HG03378 (cell line): Measurements from ENCODE around the gene DRG1.
"Not testable (repeated sequence)": the region's sequence is repeated elsewhere in the genome, so short reads cannot be mapped to it uniquely, and the experiment has no call there.

Experiments
- ATAC-seq: cut with Tn5 transposase; IDR thresholded peaks from one replicate; pipeline ENCODE4 v1.9.1; 2021; ENCODE audit warnings: mild to moderate bottlenecking, moderate library complexity; ENCODE audit not compliant: unreplicated experiment

The DRG1 gene

GRCh38 chr22:31441652-31442051 is 42.2 kb downstream of the DRG1 start:
- ATAC-seq, result no peak

DNA sequence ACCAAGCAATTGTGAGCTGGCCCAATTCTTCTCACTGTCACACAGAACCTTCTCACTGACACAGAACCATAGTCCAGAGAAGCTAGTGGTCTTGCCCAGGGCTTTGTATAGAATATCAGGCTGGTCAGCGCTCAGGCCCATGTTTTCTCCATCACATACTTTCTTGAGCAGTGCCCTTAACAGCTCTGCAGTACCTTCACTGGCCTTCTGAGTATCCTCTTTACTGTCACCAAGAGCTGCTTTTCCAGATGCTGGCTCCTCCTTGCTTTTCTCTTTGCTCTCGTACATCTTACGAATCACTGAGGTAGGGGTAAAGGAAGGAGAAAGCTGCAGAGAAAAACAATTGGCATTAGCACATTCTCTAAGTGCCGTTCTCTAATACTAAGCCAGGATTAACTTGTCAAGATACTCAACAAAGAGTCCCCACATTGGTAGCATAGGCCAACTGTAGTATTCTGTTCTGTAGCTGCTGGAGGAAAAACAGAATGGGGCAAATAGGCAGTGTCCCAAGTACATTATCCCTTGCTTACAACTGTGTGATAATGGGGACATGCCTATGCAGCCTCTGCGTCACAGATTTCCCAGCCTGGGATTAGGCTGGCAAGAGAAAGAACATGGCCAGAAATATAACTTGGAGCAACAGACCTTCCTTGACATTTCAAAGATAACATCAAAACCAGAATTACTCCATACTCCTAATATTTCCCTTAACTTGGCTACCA is 43.5 kb downstream of the DRG1 start:
- ATAC-seq, result no peak

GRCh38 chr22:31443516-31443915 is 44.1 kb downstream of the DRG1 start:
- ATAC-seq, result no peak

DNA sequence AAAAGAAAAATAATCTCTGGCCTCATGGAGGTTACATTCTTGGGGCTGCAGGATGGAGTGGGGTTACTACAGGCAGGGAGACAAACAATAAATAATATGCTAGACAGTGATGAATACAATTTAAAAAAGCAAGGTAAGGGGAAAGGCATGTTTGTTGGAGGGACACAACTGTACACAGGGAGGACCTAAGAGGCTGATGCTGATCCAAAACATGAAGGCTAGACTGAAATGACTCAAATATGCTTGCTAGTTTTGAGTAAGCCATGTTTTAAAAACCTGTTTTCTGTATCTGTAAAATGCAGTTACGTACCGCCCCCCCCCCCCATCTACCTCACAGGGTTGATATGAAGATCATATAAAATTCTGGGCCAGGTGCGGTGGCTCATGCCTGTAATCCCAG is 46.2 kb downstream of the DRG1 start:
- ATAC-seq, result no peak

- ATAC-seq, result no peak
Measured at GRCh38 chr22:31446208-31446607, 46.8 kb downstream of the DRG1 start.

DNA sequence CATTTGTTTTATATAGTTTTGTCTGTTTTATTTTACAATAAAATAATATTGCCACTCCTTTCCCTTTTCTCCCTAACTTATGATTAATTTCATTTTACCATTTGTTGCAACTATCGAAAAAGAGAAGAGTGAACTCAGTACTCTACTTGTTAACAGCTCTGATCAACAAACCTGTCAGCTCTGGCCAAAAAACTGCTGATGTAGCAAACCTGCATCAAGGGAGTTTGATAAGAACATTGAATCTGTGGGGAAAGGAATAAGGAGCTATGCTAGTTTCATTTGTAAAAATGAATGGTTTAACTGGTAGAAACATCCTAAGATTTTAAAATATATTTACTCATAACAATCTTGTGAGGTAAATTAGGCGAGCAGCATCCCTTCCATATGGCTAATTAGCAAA is 47.4 kb downstream of the DRG1 start:
- ATAC-seq, result no peak

GRCh38 chr22:31447337-31447736 is 47.9 kb downstream of the DRG1 start:
- ATAC-seq, result no peak

DNA sequence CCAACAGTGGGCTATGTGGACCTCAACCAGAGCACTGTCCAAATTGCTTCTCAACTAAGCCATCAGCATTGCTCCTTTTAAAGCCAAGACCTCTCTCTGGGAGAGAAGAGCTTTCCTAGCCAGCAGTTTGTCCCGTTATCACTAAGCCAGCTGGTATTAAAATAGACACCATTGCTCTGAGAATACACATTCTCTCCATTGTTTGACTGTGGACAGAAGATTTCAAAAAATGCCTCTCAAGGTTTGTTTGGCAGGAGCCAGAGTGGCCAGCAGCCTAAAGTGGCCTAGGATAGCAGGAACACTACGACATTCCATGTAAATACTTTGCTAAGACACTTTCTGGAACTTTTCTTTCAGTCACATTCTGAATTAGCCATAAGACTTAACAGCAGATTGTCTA is 49.0 kb downstream of the DRG1 start:
- ATAC-seq, result no peak

GRCh38 chr22:31449506-31449905 is 50.1 kb downstream of the DRG1 start:
- ATAC-seq, result no peak

GRCh38 chr22:31451709-31452571 is 52.5 kb downstream of the DRG1 start:
- ATAC-seq, result no peak

DNA sequence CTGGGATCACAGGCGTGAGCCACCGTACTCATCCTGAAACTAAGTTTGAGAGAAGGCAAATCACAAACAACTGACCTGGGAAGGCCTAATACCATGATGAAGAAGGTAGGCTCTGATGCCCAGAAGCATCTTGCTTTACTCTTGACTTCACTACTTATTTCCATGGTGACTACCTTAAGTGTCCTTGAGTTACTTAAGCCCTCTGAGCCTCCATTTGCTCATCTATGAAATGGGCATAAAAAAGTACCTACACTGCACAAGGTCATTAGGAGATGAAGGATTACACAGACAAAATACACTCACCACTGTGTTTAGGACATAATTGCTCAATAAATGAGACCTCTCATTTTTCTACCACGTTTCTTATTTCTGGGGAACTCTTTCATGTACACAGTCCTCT is 62.3 kb downstream of the DRG1 start:
- ATAC-seq, result no peak

DNA sequence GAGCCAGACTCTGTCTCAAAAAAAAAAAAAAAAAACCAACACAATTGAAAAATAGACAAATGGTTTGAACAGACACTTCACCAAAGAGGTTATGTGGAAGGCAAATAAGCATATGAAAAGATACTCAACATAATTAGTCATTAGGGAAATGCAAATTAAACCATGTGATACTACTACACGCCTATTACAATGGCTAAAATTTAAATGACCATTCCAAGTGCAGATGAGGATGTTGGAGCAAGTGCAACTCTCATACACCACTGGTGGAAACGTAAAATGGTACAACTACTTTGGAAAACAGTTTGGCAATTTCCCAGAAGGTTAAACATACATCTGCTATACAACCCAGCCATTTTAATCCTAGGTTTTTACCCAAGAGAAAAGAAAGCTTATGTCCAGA is 65.9 kb downstream of the DRG1 start:
- no peak for ATAC-seq

GRCh38 chr22:31474743-31475142 is 75.3 kb downstream of the DRG1 start:
- ATAC-seq, result no peak

- ATAC-seq, result no peak
Measured at GRCh38 chr22:31475800-31476199, 76.4 kb downstream of the DRG1 start.

DNA sequence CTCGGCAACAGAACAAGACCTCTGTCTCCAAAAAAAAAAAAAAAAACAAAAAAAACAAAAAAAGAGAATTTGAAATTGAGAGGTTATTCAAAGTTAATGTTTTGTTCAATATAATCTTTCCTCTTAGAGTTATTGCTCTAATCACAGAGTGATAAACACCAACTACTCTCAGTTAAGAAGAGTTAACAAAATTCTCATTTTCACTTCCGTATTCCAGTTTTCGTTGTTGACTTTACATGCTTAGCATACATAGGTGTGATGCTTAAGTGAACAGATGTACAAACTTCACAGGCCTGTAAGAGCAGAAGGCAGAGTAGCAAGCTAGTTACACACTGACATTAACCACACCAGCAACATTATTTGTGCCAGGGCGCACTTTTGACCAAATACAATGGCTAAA is 77.9 kb downstream of the DRG1 start:
- peak; percentile 74 for ATAC-seq

- ATAC-seq, result no peak
Measured at GRCh38 chr22:31481129-31481528, 81.7 kb downstream of the DRG1 start.

GRCh38 chr22:31482470-31482869 is 83.1 kb downstream of the DRG1 start:
- not testable (repeated sequence) for ATAC-seq
